GM12872 (cell line): ENCODE measurements around the gene BACH1.

Experiments
- TF ChIP-seq, protein P1 (sequence below): IDR thresholded peaks from 3 replicates; pipeline ENCODE4 v1.5.1; 2011; ENCODE audit warnings: low read depth, mild to moderate bottlenecking, low read length, moderate library complexity; ENCODE audit not compliant: insufficient read depth

BACH1 gene

DNA sequence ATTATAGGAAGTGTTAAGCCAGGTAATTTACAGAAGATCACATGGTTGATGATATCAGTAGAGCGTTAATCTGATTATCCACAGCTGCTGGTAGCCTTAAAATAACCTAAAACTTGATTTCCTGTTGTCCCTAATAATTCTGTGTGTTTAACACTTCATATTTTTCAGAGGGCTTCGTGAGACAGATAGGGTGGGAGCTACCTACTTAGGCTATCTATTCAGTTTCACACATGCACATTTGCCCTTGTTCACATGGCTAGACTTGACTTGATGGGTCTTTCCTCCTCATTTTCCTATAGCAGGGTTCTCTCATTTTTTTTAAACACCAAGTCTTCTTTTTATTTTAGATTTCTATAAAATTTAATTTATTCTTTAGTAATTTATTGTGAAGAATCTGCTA lies 11.0 kb downstream of the BACH1 start:
- TF ChIP-seq, protein P1, sequence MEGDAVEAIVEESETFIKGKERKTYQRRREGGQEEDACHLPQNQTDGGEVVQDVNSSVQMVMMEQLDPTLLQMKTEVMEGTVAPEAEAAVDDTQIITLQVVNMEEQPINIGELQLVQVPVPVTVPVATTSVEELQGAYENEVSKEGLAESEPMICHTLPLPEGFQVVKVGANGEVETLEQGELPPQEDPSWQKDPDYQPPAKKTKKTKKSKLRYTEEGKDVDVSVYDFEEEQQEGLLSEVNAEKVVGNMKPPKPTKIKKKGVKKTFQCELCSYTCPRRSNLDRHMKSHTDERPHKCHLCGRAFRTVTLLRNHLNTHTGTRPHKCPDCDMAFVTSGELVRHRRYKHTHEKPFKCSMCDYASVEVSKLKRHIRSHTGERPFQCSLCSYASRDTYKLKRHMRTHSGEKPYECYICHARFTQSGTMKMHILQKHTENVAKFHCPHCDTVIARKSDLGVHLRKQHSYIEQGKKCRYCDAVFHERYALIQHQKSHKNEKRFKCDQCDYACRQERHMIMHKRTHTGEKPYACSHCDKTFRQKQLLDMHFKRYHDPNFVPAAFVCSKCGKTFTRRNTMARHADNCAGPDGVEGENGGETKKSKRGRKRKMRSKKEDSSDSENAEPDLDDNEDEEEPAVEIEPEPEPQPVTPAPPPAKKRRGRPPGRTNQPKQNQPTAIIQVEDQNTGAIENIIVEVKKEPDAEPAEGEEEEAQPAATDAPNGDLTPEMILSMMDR, result no peak

DNA sequence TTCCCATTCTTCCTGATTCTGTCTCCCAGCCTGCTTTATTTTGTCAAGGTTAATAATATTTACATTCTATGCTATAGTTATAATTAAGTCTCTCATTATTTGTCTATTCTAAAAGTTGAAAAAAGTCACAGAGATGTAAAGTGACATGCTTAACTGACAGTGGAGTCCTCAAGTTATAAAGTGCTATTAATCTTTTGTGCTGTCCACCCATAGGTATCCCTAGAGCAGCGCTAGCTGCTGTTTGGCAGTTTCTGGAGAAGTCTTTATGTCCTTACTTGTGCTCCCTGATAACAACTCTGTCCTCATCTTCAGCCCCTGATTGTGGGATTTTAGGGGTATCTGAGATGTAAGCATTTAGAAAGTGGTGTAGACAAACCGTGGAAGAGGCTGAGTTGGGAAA lies 13.1 kb downstream of the BACH1 start:
- TF ChIP-seq, protein P1, result no peak

DNA sequence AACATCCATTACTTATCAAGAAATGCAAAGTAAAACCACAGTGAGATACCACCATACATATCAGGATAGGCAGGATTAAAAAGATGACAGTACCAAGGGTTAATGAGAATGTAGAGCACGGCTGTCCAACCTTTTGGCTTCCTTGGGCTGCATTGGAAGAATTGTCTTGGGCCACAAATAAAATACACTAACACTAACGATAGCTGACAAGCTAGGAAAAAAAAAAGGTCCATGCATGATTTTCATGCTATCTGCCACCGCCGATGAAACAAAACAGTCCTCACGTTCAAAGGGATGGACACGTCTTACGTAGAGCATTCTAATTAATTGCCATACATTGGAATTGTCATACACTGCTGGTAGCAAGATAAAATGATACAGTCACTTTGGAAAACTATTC lies 14.3 kb downstream of the BACH1 start:
- TF ChIP-seq, protein P1, result no peak

DNA sequence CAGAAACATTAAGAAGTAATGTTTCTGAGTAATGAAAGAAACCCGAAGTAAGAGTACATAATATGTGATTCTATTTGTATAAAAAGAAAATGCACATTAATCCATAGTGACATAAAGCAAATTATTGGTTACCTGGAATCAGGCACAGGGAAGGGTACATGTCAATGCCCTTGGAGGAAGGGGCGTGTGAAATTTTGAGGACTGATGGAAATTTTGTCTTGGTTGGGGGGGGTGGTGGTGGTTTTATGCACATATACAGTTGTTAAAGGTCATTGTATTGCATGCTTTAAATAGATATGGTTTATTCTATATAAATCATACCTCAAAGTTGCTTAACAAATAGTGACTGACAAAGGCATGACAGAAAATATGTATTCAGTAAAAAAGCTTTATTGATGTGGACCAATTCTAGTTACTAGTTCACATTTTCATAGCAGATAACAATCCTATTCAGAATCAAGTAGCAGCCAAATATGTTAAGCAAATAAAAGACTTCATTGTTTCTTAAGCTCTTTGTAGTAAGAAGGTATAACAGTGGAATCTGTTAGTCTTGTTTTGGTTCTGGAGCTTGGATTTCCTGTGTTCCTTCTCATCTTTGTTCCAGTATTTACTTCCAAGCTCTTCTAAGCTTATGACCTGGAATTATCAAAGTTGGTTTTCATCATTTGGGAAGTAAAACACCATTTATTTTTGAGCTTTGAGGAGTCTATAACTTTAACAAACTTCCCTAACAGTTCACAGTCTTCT lies 15.1 kb downstream of the BACH1 start:
- TF ChIP-seq, protein P1, result no peak

DNA sequence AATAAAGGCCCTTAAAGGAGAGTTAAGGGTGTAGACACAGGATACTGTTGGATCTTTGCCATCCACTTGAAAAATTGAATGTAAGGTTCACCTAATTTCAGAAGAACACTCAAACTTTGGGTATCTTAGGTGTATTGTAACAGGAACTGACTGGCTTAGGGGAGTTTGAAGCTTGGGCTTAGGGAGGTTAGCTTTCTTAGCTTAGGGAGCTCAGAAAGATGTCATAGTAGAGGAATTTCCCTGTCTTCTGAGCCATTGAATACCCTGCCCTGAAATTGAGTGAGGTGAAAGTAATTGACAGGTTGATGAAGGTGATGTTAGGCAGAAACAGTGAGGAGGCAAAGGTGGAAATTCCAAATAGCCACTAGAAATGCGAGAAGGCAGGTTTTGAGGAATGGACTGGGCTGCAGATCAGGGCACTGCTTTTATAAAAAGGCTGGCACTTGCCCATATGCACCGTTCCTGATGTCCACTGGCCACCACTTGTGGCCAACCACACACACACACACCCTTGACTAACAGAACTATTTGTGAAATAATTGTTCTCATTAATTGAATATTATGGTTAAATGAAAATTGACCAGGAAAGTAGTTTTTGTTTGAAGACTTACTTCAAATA lies 16.5 kb downstream of the BACH1 start:
- TF ChIP-seq, protein P1, result no peak

DNA sequence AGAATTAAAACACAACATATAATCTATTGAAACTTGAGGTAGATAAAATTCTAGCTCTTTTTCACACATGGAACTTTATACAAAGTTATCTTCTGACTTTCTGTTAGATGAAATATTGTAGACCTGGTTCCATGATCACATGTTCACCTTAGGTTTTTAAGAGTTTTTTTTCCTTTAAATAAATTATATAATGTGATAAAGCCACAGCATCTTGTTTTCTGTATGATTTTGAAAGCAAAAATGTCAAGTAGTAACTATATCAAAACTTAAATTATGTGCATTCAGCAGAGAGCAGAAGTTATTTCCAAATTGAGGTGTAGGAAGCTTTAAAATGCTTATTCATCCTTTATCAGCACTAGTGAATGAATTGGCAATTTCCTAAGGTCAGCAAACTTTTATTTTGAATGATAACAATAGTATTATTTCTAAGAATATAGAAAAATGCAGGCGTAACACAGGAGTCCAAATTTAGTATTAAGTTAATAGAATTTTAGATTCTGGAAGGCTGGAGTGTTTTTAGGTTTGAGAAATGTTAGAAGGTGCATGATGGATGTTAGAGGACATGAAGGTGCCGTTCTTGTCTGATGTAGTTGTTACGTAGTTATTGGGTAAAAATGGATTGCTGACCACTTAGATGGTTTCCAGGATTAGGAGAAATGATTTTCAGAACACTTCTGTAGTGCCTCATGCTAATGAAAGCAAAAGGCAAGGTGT lies 17.5 kb downstream of the BACH1 start:
- TF ChIP-seq, protein P1, result no peak

DNA sequence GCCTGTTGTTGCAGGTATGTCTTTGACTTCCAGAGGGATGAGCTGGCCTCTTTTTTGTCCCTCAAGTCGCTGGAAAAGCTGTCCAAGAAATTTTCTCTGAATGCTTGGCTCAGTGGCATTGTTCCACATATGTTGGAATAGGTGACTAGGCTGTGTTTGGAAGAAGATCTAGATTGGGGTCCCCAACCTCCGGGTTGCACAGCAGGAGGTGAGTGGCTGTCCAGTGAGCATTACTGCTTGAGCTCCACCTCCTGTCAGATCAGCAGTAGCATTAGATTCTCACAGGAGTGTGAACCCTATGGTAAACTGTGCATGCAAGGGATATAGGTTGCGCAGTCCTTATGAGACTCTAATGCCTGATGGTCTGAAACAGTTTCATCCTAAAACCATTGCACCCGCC lies 18.1 kb downstream of the BACH1 start:
- TF ChIP-seq, protein P1, result no peak
